GM21529 (cell line): ENCODE measurements around the gene RAD9A.

ENCODE experiments used
- ATAC-seq: cut with Tn5 transposase; IDR thresholded peaks from one replicate; pipeline ENCODE4 v1.9.1; 2021; ENCODE audit not compliant: unreplicated experiment

RAD9A gene

GRCh38 chr11:67437809-67438157 lies 46.0 kb downstream of the RAD9A start:
- ATAC-seq: no peak

- peak; percentile 27 for ATAC-seq
Observed at GRCh38 chr11:67438158-67438902, 46.5 kb downstream of the RAD9A start.

- no peak for ATAC-seq
Observed at GRCh38 chr11:67439321-67440228, 47.8 kb downstream of the RAD9A start.

GRCh38 chr11:67440229-67441097 lies 48.7 kb downstream of the RAD9A start:
- ATAC-seq: no peak

- no peak for ATAC-seq
Observed at GRCh38 chr11:67441098-67441563, 49.3 kb downstream of the RAD9A start.

- ATAC-seq: no peak
Observed at GRCh38 chr11:67441731-67442351, 50.1 kb downstream of the RAD9A start.

- ATAC-seq: no peak
Observed at GRCh38 chr11:67442504-67443404, 51.0 kb downstream of the RAD9A start.

- no peak for ATAC-seq
Observed at GRCh38 chr11:67445515-67445914, 53.7 kb downstream of the RAD9A start.
